ENCODE measurements around the gene GRAMD1A.
A peak's percentile ranks its signal among the peaks of the same experiment; 100 is the strongest.

GRAMD1A gene

GRCh38 chr19:35056513-35057063 lies 56.5 kb downstream of the GRAMD1A start:
- no peak for FAIRE-seq

- peak; percentile 64 for FAIRE-seq
These were observed 58.2 kb downstream of the GRAMD1A start for GRCh38 chr19:35058370-35058769.

GRCh38 chr19:35059006-35059798 lies 59.1 kb downstream of the GRAMD1A start:
- no peak for FAIRE-seq

GRCh38 chr19:35059799-35060091 lies 59.6 kb downstream of the GRAMD1A start:
- FAIRE-seq = no peak

- FAIRE-seq = no peak
These were observed 60.2 kb downstream of the GRAMD1A start for GRCh38 chr19:35060160-35060855.

GRCh38 chr19:35061583-35062373 lies 61.7 kb downstream of the GRAMD1A start:
- FAIRE-seq = no peak

GRCh38 chr19:35062942-35063341 lies 62.8 kb downstream of the GRAMD1A start:
- no peak for FAIRE-seq

- FAIRE-seq = no peak
These were observed 64.1 kb downstream of the GRAMD1A start for GRCh38 chr19:35063940-35064818.

- no peak for FAIRE-seq
These were observed 65.5 kb downstream of the GRAMD1A start for GRCh38 chr19:35065574-35065973.

GRCh38 chr19:35066121-35066520 lies 66.0 kb downstream of the GRAMD1A start:
- FAIRE-seq = no peak

GRCh38 chr19:35066691-35067563 lies 66.8 kb downstream of the GRAMD1A start:
- FAIRE-seq = no peak

GRCh38 chr19:35068941-35069634 lies 69.0 kb downstream of the GRAMD1A start:
- FAIRE-seq = no peak

- no peak for FAIRE-seq
These were observed 69.6 kb downstream of the GRAMD1A start for GRCh38 chr19:35069696-35070095.

- FAIRE-seq = no peak
These were observed 70.3 kb downstream of the GRAMD1A start for GRCh38 chr19:35070471-35070870.

GRCh38 chr19:35073516-35073915 lies 73.4 kb downstream of the GRAMD1A start:
- no peak for FAIRE-seq

GRCh38 chr19:35073941-35074340 lies 73.8 kb downstream of the GRAMD1A start:
- FAIRE-seq = no peak

- no peak for FAIRE-seq
These were observed 74.5 kb downstream of the GRAMD1A start for GRCh38 chr19:35074426-35075201.

GRCh38 chr19:35075202-35076025 lies 75.3 kb downstream of the GRAMD1A start:
- no peak for FAIRE-seq

GRCh38 chr19:35076026-35076370 lies 75.9 kb downstream of the GRAMD1A start:
- no peak for FAIRE-seq
